DLD1 (cell line): ENCODE results near the gene LYPD6.
"Not testable (repeated sequence)": the region's sequence is repeated elsewhere in the genome, so short reads cannot be mapped to it uniquely, and the experiment has no call there.

Experiments used
- in situ Hi-C: cut with HindIII; loops from 2 replicates; pipeline ENCODE4 v1.10.0; 2017; ENCODE audit warnings: low sequenced_read_pairs

LYPD6 gene

DNA sequence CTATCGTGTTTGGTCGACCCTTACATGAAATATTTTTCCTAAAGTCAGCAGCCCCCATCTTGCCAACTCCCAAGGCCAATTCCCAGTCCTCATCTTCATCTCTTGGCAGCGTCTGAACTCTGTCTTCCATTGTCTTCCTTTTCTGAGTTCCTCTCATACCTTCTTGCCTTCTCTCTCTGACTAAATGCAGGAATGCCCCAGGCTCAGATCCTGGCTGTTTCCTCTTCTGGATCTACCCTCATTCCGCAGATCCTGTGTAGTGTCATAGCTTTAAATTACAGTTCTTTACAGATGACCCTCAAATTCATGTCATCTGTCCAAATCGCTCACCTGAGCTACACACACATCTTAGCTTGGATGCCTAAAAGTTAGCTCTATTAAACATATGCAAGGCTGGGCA is 162.5 kb downstream of the LYPD6 start:
- in situ Hi-C loops = no loop called here

DNA sequence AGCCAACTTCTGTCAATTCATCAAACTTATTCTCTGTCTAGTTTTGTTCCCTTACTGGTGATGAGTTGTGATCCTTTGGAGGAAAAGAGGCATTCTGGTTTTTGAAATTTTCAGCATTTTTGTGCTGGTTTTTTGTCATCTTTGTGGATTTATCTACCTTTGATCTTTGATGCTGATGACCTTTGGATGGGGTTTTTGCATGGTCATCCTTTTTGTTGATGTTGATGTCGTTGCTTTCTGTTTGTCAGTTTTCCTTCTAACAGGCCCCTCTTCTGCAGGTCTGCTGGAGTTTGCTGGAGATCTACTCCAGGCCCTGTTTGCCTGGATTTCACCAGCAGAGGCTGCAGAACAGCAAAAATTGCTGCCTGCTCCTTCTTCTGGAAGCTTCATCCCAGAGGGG is 168.8 kb downstream of the LYPD6 start:
- in situ Hi-C loops = not testable (repeated sequence)

DNA sequence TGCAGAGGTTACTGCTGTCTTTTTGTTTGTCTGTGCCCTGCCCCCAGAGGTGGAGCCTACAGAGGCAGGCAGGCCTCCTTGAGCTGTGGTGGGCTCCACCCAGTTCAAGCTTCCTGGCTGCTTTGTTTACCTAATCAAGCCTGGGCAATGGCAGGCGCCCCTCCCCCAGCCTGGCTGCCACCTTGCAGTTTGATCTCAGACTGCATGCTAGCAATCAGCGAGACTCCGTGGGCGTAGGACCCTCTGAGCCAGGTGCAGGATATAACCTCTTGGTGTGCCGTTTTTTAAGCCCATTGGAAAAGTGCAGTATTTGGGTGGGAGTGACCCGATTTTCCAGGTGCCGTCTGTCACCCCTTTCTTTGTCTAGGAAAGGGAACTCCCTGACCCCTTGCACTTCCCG is 176.4 kb downstream of the LYPD6 start:
- in situ Hi-C loops = not testable (repeated sequence)

DNA sequence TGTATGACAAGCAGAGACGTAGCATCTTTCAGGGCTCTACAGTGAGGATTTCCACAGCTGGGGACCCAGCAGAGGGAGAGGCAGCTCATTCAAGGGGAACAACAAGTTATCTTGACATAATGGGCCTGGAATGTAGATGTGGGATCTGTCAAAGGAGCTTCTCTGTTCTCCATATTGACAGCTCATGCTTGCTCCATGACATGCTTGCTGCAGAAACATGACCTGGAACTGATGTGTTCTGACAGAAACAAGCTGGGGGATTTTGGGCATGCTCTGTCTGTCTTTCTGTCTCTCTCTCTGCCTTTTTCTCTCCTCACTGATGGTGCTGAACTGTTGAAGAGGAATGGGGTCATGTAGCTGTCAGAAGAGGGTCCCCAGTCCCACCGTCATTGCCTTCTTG is 177.6 kb downstream of the LYPD6 start:
- in situ Hi-C loops = no loop called here

DNA sequence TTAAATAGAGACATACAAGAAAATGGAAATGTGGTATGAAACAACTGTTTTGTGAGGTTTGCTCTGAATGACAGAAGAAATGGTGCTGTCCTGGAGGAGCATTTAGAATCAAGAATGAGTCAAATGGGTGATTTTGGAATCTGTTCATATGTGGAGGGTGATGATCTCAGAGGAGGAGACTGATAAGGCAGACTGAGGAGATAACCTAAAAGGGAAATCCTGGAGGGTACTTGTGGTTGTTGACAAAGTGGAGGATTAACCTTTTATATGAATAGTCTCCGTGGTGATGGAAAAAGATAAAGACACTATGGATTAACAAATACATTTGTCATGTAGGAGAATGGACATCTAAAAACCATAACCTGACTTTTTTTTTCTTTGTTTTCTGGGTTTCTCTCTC is 183.1 kb downstream of the LYPD6 start:
- in situ Hi-C loops = no loop called here
